AG04450 (cell line): ENCODE measurements around the gene BLVRA. TPM values are rescaled to one million over a fixed set of nuclear protein-coding genes. Genes with fewer than 3 reads are reported as not detected.
A peak's percentile ranks its signal among the peaks of the same experiment; 100 is the strongest.

Experiments used
- CTCF ChIA-PET: fragments of 300-600, 350-600 bp; formaldehyde crosslinking; extraction: SDS; loops from one replicate; lab custom pipeline; 2022; ENCODE audit warnings: antibody characterized with exemption, inconsistent platforms; lab: Charles Lee
- POLR2A ChIA-PET: fragments of 350-600 bp; formaldehyde crosslinking; extraction: SDS; loops from one replicate; lab custom pipeline; 2021; ENCODE audit warnings: antibody characterized with exemption, inconsistent platforms; lab: Yijun Ruan, JAX
- DNase-seq: peaks from one replicate; pipeline ENCODE4 v3.0.0-alpha.2; 2011; ENCODE audit warnings: low read depth, low spot score
- H3K27ac ChIP-seq: one replicate; pipeline ENCODE4 v1.5.1; 2012; ENCODE audit warnings: low read depth, low read length, control low read depth
- H3K27me3 ChIP-seq: one replicate; pipeline ENCODE4 v1.6.0; 2012; ENCODE audit warnings: low read length; ENCODE audit not compliant: control insufficient read depth, insufficient read depth
- H3K4me3 ChIP-seq: 2 replicates; pipeline ENCODE4 v1.5.1; 2011; ENCODE audit warnings: mild to moderate bottlenecking, low read depth, low read length, control low read depth
- H3K9me3 ChIP-seq: 2 replicates; pipeline ENCODE4 v1.5.1; 2012; ENCODE audit warnings: low read length; ENCODE audit not compliant: control insufficient read depth, insufficient read depth
- CTCF ChIP-seq: IDR thresholded peaks from 2 replicates; pipeline ENCODE4 v1.5.1; 2011; ENCODE audit warnings: low read depth, low read length, control low read depth, inconsistent platforms
- polyA plus RNA-seq: library from polyadenylated mRNA; depleted of rRNA; stranded (reverse); fragments of >200 nt; gene quantifications from 2 replicates; pipeline ENCODE4 v1.2.3, GENCODE V29; 2011

Gene BLVRA
- polyA plus RNA-seq, 1 experiment, result 58.7 TPM

GRCh38 chr7:43749383-43749940 lies 9.0 kb upstream of the BLVRA start:
- DNase-seq, result no peak
- no peak for TF ChIP-seq CTCF
- POLR2A ChIA-PET, result interaction anchor here (1.8 kb wide), 1 partner anchor 20 kb away, joined by 5 read pairs; the partner anchor contains the start of gene COA1
- Histone ChIP-seq H3K27me3 (peaks cover 4% of the 10 kb centered on the region), H3K27ac (no peak overlapping the region), H3K4me3 (no peak overlapping the region), H3K9me3 (peaks cover 10% of the 10 kb centered on the region; the same call in 1 of the 2 replicates)
- CTCF ChIA-PET, result interaction anchor here (1.4 to 1.5 kb wide), 2 partner anchors 90 to 167 kb away, joined by 3 to 5 read pairs; partner anchors contain the start of gene STK17A

GRCh38 chr7:43750016-43750887 lies 8.2 kb upstream of the BLVRA start:
- Histone ChIP-seq H3K4me3 (no peak overlapping the region), H3K9me3 (peaks cover 10% of the 10 kb centered on the region; the same call in 1 of the 2 replicates), H3K27me3 (peaks cover 4% of the 10 kb centered on the region), H3K27ac (peak overlapping the region; percentile 52)
- CTCF ChIA-PET, result interaction anchor here (1.0 to 1.5 kb wide), 3 partner anchors 12 to 167 kb away, joined by 3 to 5 read pairs (median 3); partner anchors contain the start of gene STK17A
- no peak for TF ChIP-seq CTCF
- DNase-seq, result peak; percentile 41
- POLR2A ChIA-PET, result interaction anchor here (1.8 kb wide), 1 partner anchor 21 kb away, joined by 5 read pairs; the partner anchor contains the start of gene COA1

- no peak for DNase-seq
- Histone ChIP-seq H3K27me3 (peaks cover 4% of the 10 kb centered on the region), H3K9me3 (peaks cover 10% of the 10 kb centered on the region; the same call in 1 of the 2 replicates), H3K27ac (no peak overlapping the region), H3K4me3 (no peak overlapping the region)
- no peak for TF ChIP-seq CTCF
- POLR2A ChIA-PET, result no interaction called here
- CTCF ChIA-PET, result interaction anchor here (1.0 kb wide), 1 partner anchor 87 kb away, joined by 5 read pairs; no protein-coding TSS in a partner anchor
Observed at GRCh38 chr7:43752411-43752810, 6.1 kb upstream of the BLVRA start.

GRCh38 chr7:43753271-43753810 lies 5.1 kb upstream of the BLVRA start:
- H3K27me3 ChIP-seq, result peaks cover 4% of the 10 kb centered on the region
- CTCF ChIA-PET, result interaction anchor here (0.7 kb wide), 1 partner anchor 178 kb away, joined by 4 read pairs; no protein-coding TSS in a partner anchor
- peaks cover 10% of the 10 kb centered on the region; the same call in 1 of the 2 replicates for H3K9me3 ChIP-seq
- H3K27ac ChIP-seq, result no peak overlapping the region
- POLR2A ChIA-PET, result no interaction called here
- no peak overlapping the region for H3K4me3 ChIP-seq
- no peak for TF ChIP-seq CTCF
- no peak for DNase-seq
